Right lobe of liver (tissue), 6 donors: ENCODE data around the gene CEP192. TPM values are rescaled to one million over a fixed set of nuclear protein-coding genes. Genes with fewer than 3 reads are reported as not detected.

ENCODE experiments used
- ATAC-seq, 4 donors: fragments of 200-7000 bp; cut with Tn5 transposase; one replicate each; pipeline ENCODE4 v1.9.1; 2020; ENCODE audit warnings: mild to moderate bottlenecking in 4 of 4, moderate library complexity in 4 of 4
- DNase-seq, 3 donors: peaks; one replicate each; pipeline ENCODE4 v3.0.0-alpha.2; 2020
- H3K27ac ChIP-seq, 3 donors: fragments of 200-600 bp; one replicate each; pipeline ENCODE4 v1.8.0; 2022
- H3K27me3 ChIP-seq, 2 donors: fragments of 200-600 bp; one replicate each; pipeline ENCODE4 v1.8.0; 2022
- H3K36me3 ChIP-seq, 4 donors: fragments of 200-600 bp; sonication (generic) in 1 of 4; one replicate each; pipeline versions ENCODE4 v1.5.1 to v1.8.0; 2017 to 2022; ENCODE audit warnings: control low read depth in 1 of 4
- H3K4me1 ChIP-seq, 4 donors: fragments of 200-600 bp; sonication (generic) in 1 of 4; one replicate each; pipeline versions ENCODE4 v1.5.1 to v1.8.0; 2017 to 2022; ENCODE audit warnings: control low read depth in 1 of 4
- H3K4me3 ChIP-seq, 3 donors: fragments of 200-600 bp; one replicate each; pipeline ENCODE4 v1.8.0; 2022
- H3K9me3 ChIP-seq, 4 donors: fragments of 200-600 bp; sonication (generic) in 1 of 4; one replicate each; pipeline versions ENCODE4 v1.5.1 to v1.8.0; 2017 to 2022; ENCODE audit warnings: control low read depth in 1 of 4
- POLR2A ChIP-seq: fragments of 450-650 bp; IDR thresholded peaks from one replicate; pipeline ENCODE4 v1.6.1; 2017; ENCODE audit warnings: antibody characterized with exemption, mild to moderate bottlenecking
- WGBS: methylation state at CpG from one replicate; pipeline ENCODE4 v1.1.6; 2018; ENCODE audit warnings: low coverage, low lambda C conversion rate; ENCODE audit not compliant: insufficient coverage; ENCODE audit errors: missing lambda C conversion rate; 5-methylcytosine and 5-hydroxymethylcytosine counted together
- intact Hi-C, 2 donors: fragments of 100-400 bp; cut with DNase I; formaldehyde crosslinking; loops; one replicate each; pipeline versions ENCODE4 v1.11.2 to v1.14.1; 2022
- total RNA-seq, 6 experiments: library from RNA; depleted of rRNA in 2 of 6; stranded (reverse); fragments of >200 nt in 2 of 6; fragmentation: NEBNext Ultra II Directional in 3 of 6; extraction: Animal tissue kit (Norgen Biotek cat#: 25700) in 3 of 6; gene quantifications; one replicate each; pipeline versions ENCODE4 v1.1.0 to v1.2.4, GENCODE V29; 2016 to 2023
- TF ChIP-seq, protein P1 (sequence below), 4 donors: fragments of 200-600 bp in 3 of 4; fragments of 450-650 bp in 1 of 4; IDR thresholded peaks; one replicate each; pipeline versions ENCODE4 v1.5.1 to v1.8.0; 2016 to 2022; ENCODE audit warnings: antibody characterized with exemption in 4 of 4, mild to moderate bottlenecking in 2 of 4
- donor health status: DM: no; HTN: yes; CAD: no.
- donor health status: DM: no; HTN: no; CAD: no.
- donor health status: DM: no; HTN: no; CAD: no.
- donor health status: DM: no; HTN: yes; CAD: no.
- donor health status: DM: no; HTN: yes; CAD: no.

The CEP192 gene
- total RNA-seq, 6 experiments from 2014 or later, result 7.5 to 9.1 (median 8.3) TPM

- WGBS, result 48% methylated on average over 14 of the region's 17 CpGs
- DNase-seq (peak in 2 of 3 donors; percentile 41 to 66), ATAC-seq (peak in 3 of 4 donors; percentile 76 to 93 (median 82))
- H3K27ac ChIP-seq, result peak overlapping the region in 1 of 3 donors; percentile 3
- H3K4me1 ChIP-seq, result peaks cover 0 to 8% (median 0%) of the 10 kb centered on the region in 4 donors
- H3K36me3 ChIP-seq, result no peaks in the 10 kb centered on the region
- TF ChIP-seq, protein P1, sequence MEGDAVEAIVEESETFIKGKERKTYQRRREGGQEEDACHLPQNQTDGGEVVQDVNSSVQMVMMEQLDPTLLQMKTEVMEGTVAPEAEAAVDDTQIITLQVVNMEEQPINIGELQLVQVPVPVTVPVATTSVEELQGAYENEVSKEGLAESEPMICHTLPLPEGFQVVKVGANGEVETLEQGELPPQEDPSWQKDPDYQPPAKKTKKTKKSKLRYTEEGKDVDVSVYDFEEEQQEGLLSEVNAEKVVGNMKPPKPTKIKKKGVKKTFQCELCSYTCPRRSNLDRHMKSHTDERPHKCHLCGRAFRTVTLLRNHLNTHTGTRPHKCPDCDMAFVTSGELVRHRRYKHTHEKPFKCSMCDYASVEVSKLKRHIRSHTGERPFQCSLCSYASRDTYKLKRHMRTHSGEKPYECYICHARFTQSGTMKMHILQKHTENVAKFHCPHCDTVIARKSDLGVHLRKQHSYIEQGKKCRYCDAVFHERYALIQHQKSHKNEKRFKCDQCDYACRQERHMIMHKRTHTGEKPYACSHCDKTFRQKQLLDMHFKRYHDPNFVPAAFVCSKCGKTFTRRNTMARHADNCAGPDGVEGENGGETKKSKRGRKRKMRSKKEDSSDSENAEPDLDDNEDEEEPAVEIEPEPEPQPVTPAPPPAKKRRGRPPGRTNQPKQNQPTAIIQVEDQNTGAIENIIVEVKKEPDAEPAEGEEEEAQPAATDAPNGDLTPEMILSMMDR (IDR thresholded peaks at IDR 0.05), result no peak
- no peak for TF ChIP-seq POLR2A
- H3K9me3 ChIP-seq, result no peaks in the 10 kb centered on the region
- intact Hi-C loops, result no loop called here
- no peak overlapping the region for H3K4me3 ChIP-seq
- no peaks in the 10 kb centered on the region for H3K27me3 ChIP-seq
These were observed 135.9 kb downstream of the CEP192 start for GRCh38 chr18:13126966-13127598.

GRCh38 chr18:13131283-13131682 is 140.1 kb downstream of the CEP192 start:
- Histone ChIP-seq H3K9me3 (no peaks in the 10 kb centered on the region), H3K36me3 (no peaks in the 10 kb centered on the region), H3K27me3 (no peaks in the 10 kb centered on the region), H3K4me1 (peaks cover 0 to 5% (median 0%) of the 10 kb centered on the region in 4 donors), H3K4me3 (no peak overlapping the region), H3K27ac (no peak overlapping the region)
- WGBS, result 96% methylated on average over 4 of the region's 6 CpGs
- DNase-seq, result no peak
- intact Hi-C loops, result no loop called here
- TF ChIP-seq, protein P1 (IDR thresholded peaks at IDR 0.05), result no peak
- no peak for TF ChIP-seq POLR2A
- no peak for ATAC-seq

DNA sequence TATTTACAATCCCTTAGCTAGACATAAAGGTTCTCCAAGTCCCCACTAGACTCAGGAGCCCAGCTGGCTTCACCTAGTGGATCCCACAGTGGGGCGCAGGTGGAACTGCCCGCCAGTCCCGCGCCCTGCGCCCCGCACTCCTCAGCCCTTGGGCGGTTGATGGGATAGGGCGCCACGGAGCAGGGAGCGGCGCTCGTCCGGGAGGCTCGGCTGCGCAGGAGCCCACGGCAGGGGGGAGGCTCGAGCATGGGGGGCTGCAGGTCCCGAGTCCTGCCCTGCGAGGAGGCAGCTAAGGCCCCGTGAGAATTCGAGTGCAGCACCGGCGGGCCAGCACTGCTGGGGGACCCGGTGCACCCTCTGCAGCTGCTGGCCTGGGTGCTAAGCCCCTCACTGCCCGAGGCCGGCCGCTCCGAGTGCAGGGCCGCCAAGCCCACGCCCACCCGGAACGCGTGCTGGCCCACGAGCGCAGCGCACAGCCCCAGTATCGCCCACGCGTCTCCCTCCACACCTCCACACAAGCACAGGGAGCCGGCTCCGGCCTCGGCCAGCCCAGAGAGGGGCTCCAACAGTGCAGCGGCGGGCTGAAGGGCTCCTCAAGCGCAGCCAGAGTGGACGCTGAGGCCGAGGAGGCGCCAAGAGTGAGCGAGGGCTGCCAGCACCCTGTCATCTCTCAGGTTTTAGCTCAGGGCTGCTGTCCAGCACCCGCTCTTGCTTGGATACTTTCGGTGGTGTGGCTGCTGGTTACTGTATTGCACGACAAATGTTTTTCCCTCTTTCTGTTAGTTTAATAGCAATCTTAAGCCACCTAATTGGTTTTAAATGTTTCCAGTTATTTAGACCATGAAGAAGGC is 143.6 kb downstream of the CEP192 start:
- intact Hi-C loops, result no loop called here
- no peak for DNase-seq
- 93% methylated on average over 4 of the region's 52 CpGs for WGBS
- no peaks in the 10 kb centered on the region for H3K27me3 ChIP-seq
- H3K4me1 ChIP-seq, result peaks cover 0 to 11% (median 3%) of the 10 kb centered on the region in 4 donors
- TF ChIP-seq, protein P1 (IDR thresholded peaks at IDR 0.05), result no peak
- TF ChIP-seq POLR2A, result no peak
- no peak overlapping the region for H3K27ac ChIP-seq
- H3K9me3 ChIP-seq, result no peaks in the 10 kb centered on the region
- ATAC-seq, result no peak
- H3K36me3 ChIP-seq, result no peaks in the 10 kb centered on the region
- no peak overlapping the region for H3K4me3 ChIP-seq

DNA sequence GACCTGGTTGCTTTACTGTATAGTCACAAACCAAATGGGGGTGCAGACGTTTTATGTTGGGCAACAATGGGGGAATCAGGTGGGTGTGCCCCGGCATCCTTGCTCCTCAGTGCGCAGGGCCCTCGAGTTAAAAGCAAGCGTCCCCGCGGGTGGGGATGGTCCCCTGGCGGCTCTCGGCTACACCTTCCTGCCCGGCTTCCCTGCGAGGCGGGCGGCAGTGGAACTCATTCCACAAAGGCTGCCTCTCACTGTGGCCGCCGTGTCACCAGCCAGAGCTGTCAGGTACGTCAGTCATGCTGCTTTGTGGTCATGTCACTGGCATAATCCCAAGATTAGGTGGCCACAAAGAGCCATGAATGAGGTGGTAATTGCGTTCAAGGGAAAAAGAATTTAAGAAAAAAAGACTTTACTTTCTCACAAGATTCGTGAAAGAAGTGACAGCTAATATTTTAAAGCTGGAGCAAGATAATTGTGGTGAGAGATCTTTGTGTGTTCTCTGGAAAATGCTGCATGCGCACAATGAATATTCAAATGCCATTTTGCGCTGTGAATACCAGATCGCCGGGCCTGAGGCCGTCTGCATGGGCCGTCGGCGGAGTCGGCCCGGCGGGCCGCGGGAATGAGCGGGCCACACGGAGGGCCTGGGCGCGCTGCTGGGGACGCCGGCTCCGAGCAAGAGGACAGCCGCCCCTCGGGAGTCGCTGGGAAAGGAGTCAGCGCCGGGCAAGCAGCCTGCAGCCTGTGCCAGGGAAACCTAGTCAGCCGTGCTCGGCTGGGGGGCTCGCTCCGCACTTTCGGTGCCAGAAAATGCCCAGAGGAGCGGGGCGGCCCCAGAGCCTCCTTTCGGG is 145.1 kb downstream of the CEP192 start:
- H3K27ac ChIP-seq, result peak overlapping the region; percentile 92 to 97 (median 94)
- peak; percentile 28 for TF ChIP-seq POLR2A
- TF ChIP-seq, protein P1 (IDR thresholded peaks at IDR 0.05), result no peak
- no peaks in the 10 kb centered on the region for H3K36me3 ChIP-seq
- peak in 1 of 3 donors; percentile 56 for DNase-seq
- peaks cover 0 to 17% (median 7%) of the 10 kb centered on the region in 4 donors for H3K4me1 ChIP-seq
- intact Hi-C loops, result no loop called here
- H3K27me3 ChIP-seq, result no peaks in the 10 kb centered on the region
- ATAC-seq, result peak; percentile 7 to 45 (median 32)
- WGBS, result 47% methylated on average over 20 of the region's 51 CpGs
- no peaks in the 10 kb centered on the region for H3K9me3 ChIP-seq
- H3K4me3 ChIP-seq, result peak overlapping the region; percentile 56 to 73 (median 63)
